HFFc6 (cell line): Measurements from ENCODE around the gene FGFBP1. TPM values are rescaled to one million over a fixed set of nuclear protein-coding genes. Genes with fewer than 3 reads are reported as not detected.
"Not testable (repeated sequence)": the region's sequence is repeated elsewhere in the genome, so short reads cannot be mapped to it uniquely, and the experiment has no call there.

Experiments
- DNase-seq: peaks from one replicate; pipeline ENCODE4 v3.0.0-alpha.2; 2018
- H3K27ac Mint-ChIP-seq: 2 replicates; pipeline ENCODE4 v1.8.0; 2020; ENCODE audit warnings: mild to moderate bottlenecking, mixed read lengths
- H3K27me3 Mint-ChIP-seq: 2 replicates; pipeline ENCODE4 v1.8.0; 2021; ENCODE audit warnings: mild to moderate bottlenecking, moderate library complexity, mixed read lengths; ENCODE audit not compliant: insufficient read depth
- H3K36me3 Mint-ChIP-seq: 2 replicates; pipeline ENCODE4 v1.8.0; 2021; ENCODE audit warnings: low read depth, mixed read lengths
- H3K4me1 Mint-ChIP-seq: 2 replicates; pipeline ENCODE4 v1.8.0; 2020; ENCODE audit warnings: low read depth, mixed read lengths
- H3K4me3 Mint-ChIP-seq: 2 replicates; pipeline ENCODE4 v1.8.0; 2020; ENCODE audit warnings: mild to moderate bottlenecking, moderate library complexity, mixed read lengths
- H3K9me3 Mint-ChIP-seq: 2 replicates; pipeline ENCODE4 v1.8.0; 2020; ENCODE audit warnings: mild to moderate bottlenecking, mixed read lengths
- CTCF ChIP-seq: fragments of 200-600 bp; sonication (generic); IDR thresholded peaks from 2 replicates; pipeline ENCODE4 v1.5.0; 2021; ENCODE audit warnings: antibody characterized with exemption, mild to moderate bottlenecking
- total RNA-seq, 6 experiments: library from RNA; stranded (reverse); fragmentation: NEBNext Ultra II Directional; extraction: Animal tissue kit (Norgen Biotek cat#: 25700); gene quantifications; 2 replicates in 1 of 6; 3 replicates in 5 of 6; pipeline ENCODE4 v1.2.3, GENCODE V29; 2021

FGFBP1 gene
- total RNA-seq, 6 experiments from 2014 or later: not detected

DNA sequence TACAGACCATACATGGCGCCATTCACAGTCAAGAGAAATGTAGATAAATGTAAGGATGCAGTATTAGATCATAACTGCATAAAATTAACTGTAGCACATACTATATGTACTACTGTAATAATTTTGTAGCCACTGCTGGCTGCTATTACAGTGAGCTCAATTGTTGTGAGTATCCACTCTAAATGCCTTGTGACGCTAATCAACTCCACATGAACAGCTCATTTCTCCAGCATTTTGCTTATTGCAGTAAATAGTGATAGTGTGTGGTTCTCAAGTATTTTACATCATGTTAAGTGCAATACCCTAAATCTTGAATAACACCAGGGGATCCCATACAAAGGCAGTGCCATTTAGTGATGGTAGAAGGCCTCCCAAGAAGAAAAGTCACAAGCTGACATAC lies 21.2 kb downstream of the FGFBP1 start:
- H3K27ac Mint-ChIP-seq: no peak overlapping the region

DNA sequence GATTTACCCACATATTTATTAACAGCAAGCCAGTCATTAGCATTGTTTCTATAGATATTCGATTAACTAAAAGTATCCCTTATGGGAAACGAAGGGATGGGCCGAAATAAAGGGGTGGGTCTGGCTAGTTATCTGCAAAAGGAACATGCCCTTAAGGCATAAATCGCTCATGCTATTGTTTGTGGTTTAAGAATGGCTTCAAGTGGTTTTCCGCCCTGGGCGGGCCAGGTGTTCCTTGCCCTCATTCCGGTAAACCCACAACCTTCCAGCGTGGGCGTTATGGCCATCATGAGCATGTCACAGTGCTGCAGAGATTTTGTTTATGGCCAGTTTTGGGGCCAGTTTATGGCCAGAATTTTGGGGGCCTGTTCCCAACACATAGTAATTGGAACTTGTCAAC lies 22.2 kb downstream of the FGFBP1 start:
- DNase-seq, H3K4me3 Mint-ChIP-seq, H3K9me3 Mint-ChIP-seq, H3K36me3 Mint-ChIP-seq, H3K27ac Mint-ChIP-seq, H3K27me3 Mint-ChIP-seq: not testable (repeated sequence)
- H3K4me1 Mint-ChIP-seq: peaks cover 62% of the 10 kb centered on the region

More for the DNA sequence above, 21.2 kb downstream of the FGFBP1 start:
- Mint-ChIP-seq H3K4me1 (peaks cover 65% of the 10 kb centered on the region), H3K27me3 (no peaks in the 10 kb centered on the region), H3K36me3 (peaks cover 5% of the 10 kb centered on the region), H3K9me3 (no peaks in the 10 kb centered on the region), H3K4me3 (no peak overlapping the region)
- peak; percentile 11 for DNase-seq
- no peak for TF ChIP-seq CTCF

GRCh38 chr4:15914736-15915135 lies 23.8 kb downstream of the FGFBP1 start:
- H3K4me1 Mint-ChIP-seq: peaks cover 46% of the 10 kb centered on the region

GRCh38 chr4:15914291-15914690 lies 24.2 kb downstream of the FGFBP1 start:
- H3K4me1 Mint-ChIP-seq: peaks cover 41% of the 10 kb centered on the region
- 0 out of 2 replicates have a peak overlapping the region, but pooled peaks have one; percentile 79 for H3K27ac Mint-ChIP-seq
- peaks cover 5% of the 10 kb centered on the region; the same call in 1 of the 2 replicates for H3K36me3 Mint-ChIP-seq
- peak; percentile 8 for DNase-seq
- H3K9me3 Mint-ChIP-seq: no peaks in the 10 kb centered on the region
- H3K27me3 Mint-ChIP-seq: no peaks in the 10 kb centered on the region
- H3K4me3 Mint-ChIP-seq: no peak overlapping the region
- TF ChIP-seq CTCF: no peak

More at GRCh38 chr4:15914736-15915135, 23.8 kb downstream of the FGFBP1 start:
- Mint-ChIP-seq H3K27ac (no peak overlapping the region), H3K9me3 (no peaks in the 10 kb centered on the region), H3K4me3 (no peak overlapping the region), H3K27me3 (no peaks in the 10 kb centered on the region), H3K36me3 (peaks cover 5% of the 10 kb centered on the region; the same call in 1 of the 2 replicates)
- no peak for TF ChIP-seq CTCF
- DNase-seq: no peak

GRCh38 chr4:15913631-15913970 lies 24.9 kb downstream of the FGFBP1 start:
- Mint-ChIP-seq H3K4me1 (peaks cover 34% of the 10 kb centered on the region), H3K9me3 (peaks cover 5% of the 10 kb centered on the region; the same call in 1 of the 2 replicates), H3K36me3 (peaks cover 11% of the 10 kb centered on the region), H3K4me3 (no peak overlapping the region), H3K27me3 (peaks cover 4% of the 10 kb centered on the region; the same call in 1 of the 2 replicates), H3K27ac (peak overlapping the region; percentile 79)
- peak; percentile 93 for DNase-seq
- TF ChIP-seq CTCF: no peak

- DNase-seq: no peak
- Mint-ChIP-seq H3K4me3 (no peak overlapping the region), H3K9me3 (peaks cover 9% of the 10 kb centered on the region; the same call in 1 of the 2 replicates), H3K4me1 (peaks cover 32% of the 10 kb centered on the region), H3K36me3 (peaks cover 15% of the 10 kb centered on the region), H3K27me3 (peaks cover 4% of the 10 kb centered on the region), H3K27ac (peak overlapping the region; percentile 79)
- TF ChIP-seq CTCF: no peak
These were observed 25.4 kb downstream of the FGFBP1 start for GRCh38 chr4:15912961-15913630.
